Left renal pelvis (tissue), 4 donors: ENCODE data around the gene ZNF836. TPM values are rescaled to one million over a fixed set of nuclear protein-coding genes. Genes with fewer than 3 reads are reported as not detected.
"Not testable (repeated sequence)": the region's sequence is repeated elsewhere in the genome, so short reads cannot be mapped to it uniquely, and the experiment has no call there.

ENCODE experiments used
- DNase-seq, 4 donors: peaks; one replicate each; pipeline ENCODE4 v3.0.0-alpha.2; 2013; ENCODE audit warnings: low read depth in 4 of 4, low spot score in 3 of 4
- polyA plus RNA-seq, 4 donors: library from polyadenylated mRNA; unstranded; fragments of 120-200 nt; gene quantifications; one replicate each; pipeline ENCODE4 v1.2.1, GENCODE V29; 2013; ENCODE audit not compliant: insufficient read length in 4 of 4

ZNF836 gene
- 10 to 100 TPM; 15.4 to 23.4 (median 16.7) TPM for polyA plus RNA-seq

GRCh38 chr19:52171321-52172169, at the start of gene ZNF836:
Gene ZNF836, minus strand, starts transcription at chr19:52171621. Its CDS starts 3,549 bp downstream, at chr19:52168072.
- DNase-seq, result peak; percentile 73 to 81 (median 76)

- DNase-seq, result no peak
Observed at GRCh38 chr19:52221031-52221430, 49.6 kb upstream of the ZNF836 start.

DNA sequence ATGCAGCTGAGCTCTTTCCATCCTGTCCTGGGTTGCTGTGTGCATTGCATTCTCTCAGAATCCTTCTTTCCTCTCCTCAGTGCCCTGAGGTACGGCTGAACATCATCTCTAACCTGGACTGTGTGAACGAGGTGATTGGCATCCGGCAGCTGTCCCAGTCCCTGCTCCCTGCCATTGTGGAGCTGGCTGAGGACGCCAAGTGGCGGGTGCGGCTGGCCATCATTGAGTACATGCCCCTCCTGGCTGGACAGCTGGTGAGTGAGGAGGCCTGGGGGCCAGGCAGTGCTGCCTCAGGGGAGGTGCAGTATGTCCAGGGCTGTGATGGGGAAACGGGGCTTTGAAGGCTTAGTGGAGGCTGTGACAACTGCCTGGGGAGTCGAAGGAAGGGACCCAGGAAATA, 48.2 kb upstream of the ZNF836 start:
- no peak for DNase-seq

- no peak for DNase-seq
Observed at GRCh38 chr19:52217576-52217975, 46.2 kb upstream of the ZNF836 start.

- DNase-seq, result no peak
Observed at GRCh38 chr19:52216401-52216800, 45.0 kb upstream of the ZNF836 start.

DNA sequence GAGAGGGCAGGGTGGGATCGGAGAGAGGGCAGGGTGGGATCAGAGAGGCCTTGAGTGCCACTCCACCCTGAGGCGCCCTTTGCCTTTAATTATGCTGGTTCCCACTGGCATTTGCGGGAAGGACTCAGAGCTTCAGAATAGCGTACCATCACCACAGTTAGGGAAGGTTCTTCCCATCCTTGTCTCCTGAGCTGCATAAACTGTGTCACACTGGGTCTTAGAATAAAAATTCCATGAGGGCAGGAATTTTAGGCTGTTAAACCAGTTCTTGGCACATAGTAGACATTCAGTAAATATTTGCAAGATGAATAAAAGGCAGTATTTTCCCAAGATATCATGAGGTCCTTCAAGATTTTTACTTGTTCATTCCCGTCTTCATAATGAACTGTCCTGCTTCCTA, 42.8 kb upstream of the ZNF836 start:
- no peak for DNase-seq

DNA sequence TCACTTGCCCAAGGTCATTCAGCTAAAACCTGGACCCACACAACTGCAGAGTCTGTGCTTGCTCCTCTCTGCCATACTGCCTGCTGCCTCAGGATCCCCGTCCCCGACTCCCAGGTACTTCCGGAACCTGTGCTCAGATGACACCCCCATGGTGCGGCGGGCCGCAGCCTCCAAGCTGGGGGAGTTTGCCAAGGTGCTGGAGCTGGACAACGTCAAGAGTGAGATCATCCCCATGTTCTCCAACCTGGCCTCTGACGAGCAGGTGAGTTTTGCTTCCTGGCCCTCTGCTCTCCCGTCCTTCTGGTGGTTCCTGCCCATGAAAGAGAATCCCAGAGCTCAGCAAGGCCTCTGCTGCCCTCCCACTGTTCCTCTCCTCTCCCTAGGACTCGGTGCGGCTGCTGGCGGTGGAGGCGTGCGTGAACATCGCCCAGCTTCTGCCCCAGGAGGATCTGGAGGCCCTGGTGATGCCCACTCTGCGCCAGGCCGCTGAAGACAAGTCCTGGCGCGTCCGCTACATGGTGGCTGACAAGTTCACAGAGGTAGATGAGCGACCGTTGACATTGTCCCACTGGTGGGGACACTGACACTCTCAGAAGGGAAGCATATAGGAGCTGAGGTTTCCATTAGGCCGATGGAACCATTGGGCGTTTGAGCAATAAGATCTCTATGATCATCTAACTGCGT, 41.3 kb upstream of the ZNF836 start:
- DNase-seq, result no peak

DNA sequence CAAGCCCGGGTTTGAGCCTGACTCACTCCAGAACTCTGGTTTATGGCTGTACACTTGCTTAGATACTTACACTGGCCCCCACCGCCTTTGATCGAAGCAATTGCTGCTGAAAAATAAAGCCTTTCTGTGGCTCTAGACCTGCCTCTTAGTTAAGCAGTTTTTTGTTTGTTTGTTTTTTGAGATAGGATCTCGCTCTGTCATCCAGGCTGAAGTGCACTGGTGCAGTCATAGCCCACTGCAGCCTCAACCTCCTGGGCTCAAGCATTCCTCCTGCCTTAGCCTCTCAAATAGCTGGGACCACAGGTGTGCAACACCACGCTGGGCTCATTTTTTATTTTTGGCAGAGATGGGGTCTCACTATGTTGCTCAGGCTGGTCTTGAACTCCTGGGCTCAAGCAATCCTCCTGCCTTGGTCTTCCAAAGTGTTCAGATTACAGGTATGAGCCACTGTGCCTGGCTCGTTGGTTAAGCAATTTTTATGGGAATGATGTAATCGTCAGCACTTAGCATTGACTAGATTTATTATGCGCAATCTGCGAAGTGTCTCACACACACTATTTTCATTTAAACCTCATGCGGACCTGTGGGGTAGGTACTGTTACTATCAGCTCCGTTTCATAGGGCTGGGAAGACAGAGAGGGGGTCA, 40.6 kb upstream of the ZNF836 start:
- no peak for DNase-seq

GRCh38 chr19:52211203-52211602, 39.8 kb upstream of the ZNF836 start:
- no peak for DNase-seq

GRCh38 chr19:52206481-52206880, 35.1 kb upstream of the ZNF836 start:
- DNase-seq, result no peak

DNA sequence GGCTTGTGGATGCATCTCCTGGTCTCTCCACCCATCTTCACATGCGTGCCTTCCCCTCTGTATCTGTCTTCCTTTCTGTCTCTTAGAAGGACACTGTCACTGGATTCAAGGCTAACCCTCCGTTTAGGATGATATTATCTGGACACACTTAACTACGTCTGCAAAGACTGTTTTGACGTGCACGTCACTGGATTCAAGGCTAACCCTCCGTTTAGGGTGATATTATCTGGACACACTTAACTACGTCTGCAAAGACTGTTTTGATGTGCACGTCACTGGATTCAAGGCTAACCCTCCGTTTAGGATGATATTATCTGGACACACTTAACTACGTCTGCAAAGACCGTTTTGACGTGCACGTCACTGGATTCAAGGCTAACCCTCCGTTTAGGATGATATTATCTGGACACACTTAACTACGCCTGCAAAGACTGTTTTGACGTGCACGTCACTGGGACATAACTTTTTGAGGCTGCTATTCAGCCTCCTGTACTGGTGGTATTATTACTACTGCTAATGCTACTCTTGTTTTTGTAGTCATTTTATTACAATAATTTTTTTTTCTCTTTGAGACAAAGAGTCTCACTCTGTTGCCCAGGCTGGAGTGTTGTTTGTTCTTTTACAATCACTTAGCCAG, 29.5 kb upstream of the ZNF836 start:
- not testable (repeated sequence) for DNase-seq

- no peak for DNase-seq
Observed at GRCh38 chr19:52200044-52200443, 28.6 kb upstream of the ZNF836 start.

DNA sequence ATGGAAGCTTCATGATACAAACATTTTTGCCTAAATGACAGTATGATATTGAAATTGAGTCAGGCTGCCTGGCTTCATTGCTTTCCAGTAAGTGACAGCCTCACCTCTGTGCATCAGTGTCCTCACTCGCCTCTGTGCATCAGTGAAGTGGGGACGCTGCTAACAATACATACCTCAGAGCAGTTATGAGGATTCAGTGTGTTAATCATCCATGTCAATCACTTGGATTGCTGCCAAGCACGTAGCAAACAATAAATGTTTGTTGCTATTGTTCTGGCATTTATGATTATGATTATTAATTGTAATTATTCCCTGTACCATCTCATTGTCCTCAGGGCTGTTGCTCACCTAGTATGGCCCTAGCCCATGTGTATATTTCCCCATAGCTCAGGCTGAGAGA, 27.3 kb upstream of the ZNF836 start:
- no peak for DNase-seq

DNA sequence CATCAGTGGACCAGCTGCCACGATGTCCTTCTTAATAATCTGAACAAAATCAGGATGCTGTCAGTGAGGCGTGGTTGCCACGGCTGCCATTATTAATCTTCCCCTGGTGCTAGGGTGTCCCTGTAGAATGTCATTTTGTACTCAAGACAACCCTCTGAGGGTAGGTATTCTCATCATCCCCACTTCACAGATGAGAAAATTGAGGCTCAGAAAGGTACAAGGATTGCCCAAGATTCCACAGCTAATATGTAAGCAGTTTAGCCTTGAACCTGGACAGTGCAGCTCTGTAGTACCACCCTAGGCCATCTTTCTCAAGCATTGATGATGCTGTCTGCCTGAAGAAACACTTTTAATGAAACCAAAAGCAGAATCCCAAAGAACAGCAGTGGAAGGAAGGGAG, 26.5 kb upstream of the ZNF836 start:
- DNase-seq, result no peak

DNA sequence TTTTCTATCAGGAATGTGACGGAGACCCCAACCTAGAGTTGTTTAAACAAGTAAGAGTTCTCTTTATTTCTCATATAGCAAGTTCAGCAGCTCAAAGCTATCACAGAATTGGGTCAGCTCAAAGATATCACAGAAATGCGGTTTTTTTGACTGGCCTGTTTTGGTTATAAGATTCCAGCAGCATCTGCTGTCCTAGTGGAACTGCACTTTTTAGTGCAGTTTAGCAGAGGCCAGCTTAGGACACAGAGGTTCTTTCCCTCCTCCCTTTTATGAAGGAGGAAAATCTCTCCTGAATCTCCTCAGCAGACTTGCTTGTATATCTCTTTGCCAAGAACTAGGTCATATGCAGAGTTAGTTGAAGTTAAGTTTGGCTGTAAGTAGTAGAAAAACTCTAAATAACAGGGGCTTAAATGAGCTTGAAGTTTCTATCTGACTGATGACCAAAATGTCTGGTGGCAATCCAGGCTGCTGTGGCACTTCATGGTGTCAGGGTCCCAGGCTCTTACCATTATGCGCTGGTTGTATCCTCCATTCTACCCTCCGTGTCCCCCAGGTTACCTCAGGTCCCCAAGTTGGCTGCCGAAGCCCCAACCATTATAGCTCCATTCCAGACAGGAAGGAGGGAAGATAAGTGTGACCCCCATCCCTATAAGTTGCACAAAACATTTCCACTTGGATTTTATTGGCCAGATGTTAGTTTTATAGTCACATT, 25.0 kb upstream of the ZNF836 start:
- no peak for DNase-seq

DNA sequence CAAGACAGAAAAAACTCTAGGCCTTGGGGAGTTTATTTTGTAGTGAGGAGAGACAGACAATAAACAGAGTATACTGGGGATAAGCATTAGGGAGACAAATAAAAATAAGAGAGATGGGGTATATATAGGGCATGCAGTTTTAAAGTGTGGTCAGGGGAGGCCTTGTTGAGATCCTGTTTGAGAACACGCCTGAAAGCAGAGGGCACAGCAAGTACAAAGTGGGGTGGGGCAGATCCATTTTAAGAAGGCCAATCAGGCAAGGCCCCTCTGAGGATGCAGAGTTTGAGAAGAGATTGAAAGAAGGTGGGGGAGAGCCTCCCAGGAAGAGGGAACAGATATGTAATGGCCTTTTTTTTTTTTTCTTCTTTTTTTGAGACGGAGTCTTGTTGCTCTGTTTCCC, 20.5 kb upstream of the ZNF836 start:
- no peak for DNase-seq

GRCh38 chr19:52191389-52191788, 20.0 kb upstream of the ZNF836 start:
- no peak for DNase-seq

GRCh38 chr19:52190487-52191293, 19.3 kb upstream of the ZNF836 start:
- DNase-seq, result peak in 1 of 4 donors; percentile 31

DNA sequence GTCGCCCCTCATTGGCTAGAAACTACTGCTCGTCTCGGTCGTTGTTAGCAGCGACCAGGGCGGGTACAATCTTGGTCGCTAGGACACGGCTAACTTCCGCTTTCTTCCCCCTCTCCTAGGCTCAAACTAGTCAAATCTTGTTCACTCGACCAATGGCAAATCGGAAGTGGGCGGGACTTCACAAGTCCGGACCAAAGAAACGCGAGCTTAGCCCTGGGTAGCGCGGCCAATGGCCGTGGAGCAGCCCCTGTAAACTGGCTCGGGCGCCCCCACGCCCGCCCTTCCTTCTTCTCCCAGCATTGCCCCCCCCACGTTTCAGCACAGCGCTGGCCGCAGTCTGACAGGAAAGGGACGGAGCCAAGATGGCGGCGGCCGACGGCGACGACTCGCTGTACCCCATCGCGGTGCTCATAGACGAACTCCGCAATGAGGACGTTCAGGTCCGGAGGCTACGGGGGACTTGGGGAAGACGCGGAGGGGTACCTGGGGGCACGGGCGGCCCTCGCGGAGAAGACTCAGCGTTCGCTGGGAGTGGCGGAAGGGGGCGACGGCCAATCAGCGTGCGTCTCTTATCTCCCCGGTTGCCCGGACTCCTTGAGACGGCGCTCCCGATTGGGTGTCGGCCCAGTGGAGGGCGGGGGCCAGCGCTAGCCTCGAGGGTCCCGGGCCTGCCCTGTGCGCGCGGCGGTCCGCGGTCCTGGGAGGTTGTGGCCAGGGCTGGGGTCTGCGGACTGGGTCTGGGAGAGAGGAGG, 18.5 kb upstream of the ZNF836 start, which contains the start of gene PPP2R1A:
PPP2R1A (plus strand) TSS at position 318 of the 752 bp plus-strand sequence; CDS start at position 363, 45 bp downstream.
- DNase-seq, result peak; percentile 100
